Stomach (tissue), 4 donors: ENCODE measurements around the gene ADPRHL1.

Experiments
- EP300 ChIP-seq: sonication (generic); formaldehyde crosslinking; IDR thresholded peaks from one replicate; pipeline ENCODE4 v1.6.1; 2017; ENCODE audit warnings: antibody characterized with exemption
- POLR2AphosphoS5 ChIP-seq, 3 donors: sonication (generic); formaldehyde crosslinking; IDR thresholded peaks; one replicate each; pipeline ENCODE4 v1.6.1; 2016; ENCODE audit warnings: antibody characterized with exemption in 3 of 3
- TF ChIP-seq, protein P1 (sequence below), 7 experiments: fragments of 450-650 bp in 4 of 7; fragments of 200-600 bp in 3 of 7; sonication (generic) in 3 of 7; IDR thresholded peaks; one replicate each; pipeline ENCODE4 v1.5.1; 2016 to 2019; ENCODE audit warnings: antibody characterized with exemption in 7 of 7, control low read depth in 2 of 7, mild to moderate bottlenecking in 1 of 7

DNA sequence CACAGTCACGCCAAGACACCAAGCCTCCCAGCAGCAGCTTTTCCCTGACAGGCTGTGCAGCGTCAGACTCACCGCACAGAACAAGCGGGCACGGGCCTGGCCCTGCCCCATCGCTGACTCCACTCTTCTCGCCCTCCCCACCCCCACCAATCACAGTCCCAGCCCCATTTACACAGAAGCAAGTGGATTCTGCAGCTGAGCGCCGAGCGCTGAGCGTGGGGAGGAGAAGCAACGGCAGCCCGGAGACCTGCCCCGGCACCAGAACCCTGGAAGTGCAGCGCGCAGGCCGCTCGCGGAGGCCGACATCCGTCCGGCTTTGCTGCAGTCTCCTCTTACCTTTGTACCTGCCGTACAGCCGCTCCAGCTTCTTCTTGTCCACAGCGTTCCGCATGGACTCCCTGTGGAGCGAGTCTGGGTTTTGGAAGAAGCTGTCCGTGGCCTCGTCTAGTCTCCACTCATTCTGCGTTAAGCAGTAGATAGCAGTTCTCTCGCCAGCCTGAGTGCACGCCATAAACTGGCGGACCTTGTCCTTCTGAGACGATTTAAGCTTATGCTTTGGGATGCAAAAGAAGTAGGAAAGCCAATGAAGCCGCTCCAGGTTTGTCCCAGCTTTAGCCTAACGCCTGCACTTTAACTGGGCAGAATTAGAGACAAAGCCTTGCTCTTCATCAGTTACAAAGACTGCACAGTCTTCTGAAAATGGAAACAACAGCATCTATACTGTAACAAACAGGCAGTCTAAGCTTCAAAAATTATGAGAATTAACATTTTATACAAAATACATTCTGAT, 30.4 kb upstream of the ADPRHL1 start:
- TF ChIP-seq, protein P1, sequence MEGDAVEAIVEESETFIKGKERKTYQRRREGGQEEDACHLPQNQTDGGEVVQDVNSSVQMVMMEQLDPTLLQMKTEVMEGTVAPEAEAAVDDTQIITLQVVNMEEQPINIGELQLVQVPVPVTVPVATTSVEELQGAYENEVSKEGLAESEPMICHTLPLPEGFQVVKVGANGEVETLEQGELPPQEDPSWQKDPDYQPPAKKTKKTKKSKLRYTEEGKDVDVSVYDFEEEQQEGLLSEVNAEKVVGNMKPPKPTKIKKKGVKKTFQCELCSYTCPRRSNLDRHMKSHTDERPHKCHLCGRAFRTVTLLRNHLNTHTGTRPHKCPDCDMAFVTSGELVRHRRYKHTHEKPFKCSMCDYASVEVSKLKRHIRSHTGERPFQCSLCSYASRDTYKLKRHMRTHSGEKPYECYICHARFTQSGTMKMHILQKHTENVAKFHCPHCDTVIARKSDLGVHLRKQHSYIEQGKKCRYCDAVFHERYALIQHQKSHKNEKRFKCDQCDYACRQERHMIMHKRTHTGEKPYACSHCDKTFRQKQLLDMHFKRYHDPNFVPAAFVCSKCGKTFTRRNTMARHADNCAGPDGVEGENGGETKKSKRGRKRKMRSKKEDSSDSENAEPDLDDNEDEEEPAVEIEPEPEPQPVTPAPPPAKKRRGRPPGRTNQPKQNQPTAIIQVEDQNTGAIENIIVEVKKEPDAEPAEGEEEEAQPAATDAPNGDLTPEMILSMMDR (IDR thresholded peaks at IDR 0.05), result no peak
- TF ChIP-seq EP300, result no peak
- TF ChIP-seq POLR2AphosphoS5 (IDR thresholded peaks at IDR 0.05), result no peak
